Activated T-cell treated with anti-CD3 and anti-CD28 coated beads, Interleukin-2, amount 50 U/mL, for 72 hours (primary cell): ENCODE results near the gene XYLT2. TPM values are rescaled to one million over a fixed set of nuclear protein-coding genes. Genes with fewer than 3 reads are reported as not detected.
A peak's percentile ranks its signal among the peaks of the same experiment; 100 is the strongest.
"Not testable (repeated sequence)": the region's sequence is repeated elsewhere in the genome, so short reads cannot be mapped to it uniquely, and the experiment has no call there.

Experiments used
- ATAC-seq, 2 donors: fragments of 150-1000 bp; cut with Tn5 transposase; replicated peaks in 1 of 2; 2 replicates each; pipeline ENCODE4 v1.10.0; 2021; ENCODE audit warnings: moderate library complexity in 2 of 2, mild to moderate bottlenecking in 1 of 2
- DNase-seq, 2 donors: peaks; one replicate each; pipeline ENCODE4 v3.0.0; 2021 to 2022; ENCODE audit warnings: mixed read lengths in 1 of 2
- H3K27ac Mint-ChIP-seq: one replicate; pipeline ENCODE4 v1.8.0; 2022; ENCODE audit warnings: mild to moderate bottlenecking, moderate library complexity, mixed read lengths
- H3K27me3 Mint-ChIP-seq: one replicate; pipeline ENCODE4 v1.8.0; 2022; ENCODE audit warnings: low read depth, mixed read lengths
- H3K36me3 Mint-ChIP-seq, 2 donors: one replicate each; pipeline ENCODE4 v1.8.0; 2022; ENCODE audit warnings: mixed read lengths in 2 of 2, mild to moderate bottlenecking in 1 of 2; ENCODE audit not compliant: insufficient read depth in 2 of 2
- H3K4me1 Mint-ChIP-seq: one replicate; pipeline ENCODE4 v1.8.0; 2022; ENCODE audit warnings: low read depth, mixed read lengths
- H3K4me3 Mint-ChIP-seq, 2 donors: one replicate each; pipeline ENCODE4 v1.8.0; 2022; ENCODE audit warnings: mild to moderate bottlenecking in 2 of 2, mixed read lengths in 2 of 2, moderate library complexity in 2 of 2
- H3K9me3 Mint-ChIP-seq, 2 donors: one replicate each; pipeline ENCODE4 v1.8.0; 2022; ENCODE audit warnings: mixed read lengths in 2 of 2
- total RNA-seq, 2 donors: library from RNA; stranded (reverse); gene quantifications; one replicate each; pipeline ENCODE4 v1.2.3, GENCODE V29; 2022

XYLT2 gene
- total RNA-seq, 2 donors from 2014 or later, result 24.2 to 43.8 TPM

- Mint-ChIP-seq H3K27ac (no peak overlapping the region), H3K9me3 (no peaks in the 10 kb centered on the region), H3K4me1 (peaks cover 37% of the 10 kb centered on the region), H3K4me3 (no peak overlapping the region), H3K27me3 (peaks cover 3% of the 10 kb centered on the region), H3K36me3 (no peaks in the 10 kb centered on the region)
- no peak for DNase-seq
- no peak for ATAC-seq
Observed at GRCh38 chr17:50328363-50329325, 17.3 kb upstream of the XYLT2 start.

GRCh38 chr17:50329716-50330115 is 16.2 kb upstream of the XYLT2 start:
- no peak overlapping the region for H3K4me3 Mint-ChIP-seq
- no peak for ATAC-seq
- H3K4me1 Mint-ChIP-seq, result peaks cover 43% of the 10 kb centered on the region
- no peaks in the 10 kb centered on the region for H3K36me3 Mint-ChIP-seq
- H3K9me3 Mint-ChIP-seq, result no peaks in the 10 kb centered on the region
- DNase-seq, result no peak
- H3K27me3 Mint-ChIP-seq, result peaks cover 7% of the 10 kb centered on the region
- peak overlapping the region; percentile 30 for H3K27ac Mint-ChIP-seq

GRCh38 chr17:50330151-50330775 is 15.7 kb upstream of the XYLT2 start:
- ATAC-seq (no peak), DNase-seq (no peak)
- Mint-ChIP-seq H3K36me3 (no peaks in the 10 kb centered on the region), H3K27ac (peak overlapping the region; percentile 1), H3K4me3 (no peak overlapping the region), H3K4me1 (peaks cover 43% of the 10 kb centered on the region), H3K9me3 (no peaks in the 10 kb centered on the region), H3K27me3 (peaks cover 7% of the 10 kb centered on the region)

- Mint-ChIP-seq H3K4me1 (peaks cover 43% of the 10 kb centered on the region), H3K27ac (peak overlapping the region; percentile 73), H3K9me3 (no peaks in the 10 kb centered on the region), H3K27me3 (peaks cover 7% of the 10 kb centered on the region), H3K36me3 (no peaks in the 10 kb centered on the region), H3K4me3 (peak overlapping the region in 1 of 2 donors; percentile 42)
- ATAC-seq, result peak; percentile 88
- DNase-seq, result peak; percentile 57 to 70
Observed at GRCh38 chr17:50331085-50331791, 14.7 kb upstream of the XYLT2 start.

- H3K36me3 Mint-ChIP-seq, result no peaks in the 10 kb centered on the region
- H3K9me3 Mint-ChIP-seq, result no peaks in the 10 kb centered on the region
- peak overlapping the region; percentile 42 to 50 for H3K4me3 Mint-ChIP-seq
- peak overlapping the region; percentile 59 for H3K27ac Mint-ChIP-seq
- peaks cover 7% of the 10 kb centered on the region for H3K27me3 Mint-ChIP-seq
- ATAC-seq, result no peak
- DNase-seq, result no peak
- peaks cover 36% of the 10 kb centered on the region for H3K4me1 Mint-ChIP-seq
Observed at GRCh38 chr17:50332196-50332595, 13.7 kb upstream of the XYLT2 start.

- not testable (repeated sequence) for DNase-seq, H3K9me3 Mint-ChIP-seq, ATAC-seq, H3K36me3 Mint-ChIP-seq, H3K27me3 Mint-ChIP-seq
- Mint-ChIP-seq H3K4me3 (peak overlapping the region; percentile 3 to 27), H3K4me1 (peaks cover 43% of the 10 kb centered on the region), H3K27ac (peak overlapping the region; percentile 84)
Observed at GRCh38 chr17:50333291-50334057, 12.5 kb upstream of the XYLT2 start.

- Mint-ChIP-seq H3K9me3 (peaks cover 5 to 8% of the 10 kb centered on the region in 2 donors), H3K36me3 (peaks cover 6 to 8% of the 10 kb centered on the region in 2 donors), H3K27ac (no peak overlapping the region), H3K4me1 (peaks cover 20% of the 10 kb centered on the region), H3K4me3 (no peak overlapping the region), H3K27me3 (peaks cover 7% of the 10 kb centered on the region)
- ATAC-seq, result peak; percentile 71 to 94
- DNase-seq, result no peak
Observed at GRCh38 chr17:50337956-50338355, 8.0 kb upstream of the XYLT2 start.

- peaks cover 15% of the 10 kb centered on the region for H3K4me1 Mint-ChIP-seq
- no peak overlapping the region for H3K27ac Mint-ChIP-seq
- ATAC-seq, result no peak
Observed at GRCh38 chr17:50338645-50339044, 7.3 kb upstream of the XYLT2 start.

GRCh38 chr17:50339381-50339780 is 6.5 kb upstream of the XYLT2 start:
- peaks cover 5 to 8% of the 10 kb centered on the region in 2 donors for H3K9me3 Mint-ChIP-seq

More at GRCh38 chr17:50338645-50339044, 7.3 kb upstream of the XYLT2 start:
- Mint-ChIP-seq H3K9me3 (peaks cover 5 to 8% of the 10 kb centered on the region in 2 donors), H3K27me3 (peaks cover 5% of the 10 kb centered on the region), H3K4me3 (no peak overlapping the region), H3K36me3 (peaks cover 6 to 8% of the 10 kb centered on the region in 2 donors)
- DNase-seq, result no peak

GRCh38 chr17:50344731-50345365 is 1.1 kb upstream of the XYLT2 start:
- Mint-ChIP-seq H3K4me1 (peaks cover 37% of the 10 kb centered on the region), H3K9me3 (no peaks in the 10 kb centered on the region), H3K27me3 (no peaks in the 10 kb centered on the region), H3K27ac (no peak overlapping the region), H3K36me3 (peaks cover 0 to 1% of the 10 kb centered on the region in 2 donors), H3K4me3 (peak overlapping the region; percentile 83 to 84)
- ATAC-seq (no peak), DNase-seq (no peak)

More at GRCh38 chr17:50339381-50339780, 6.5 kb upstream of the XYLT2 start:
- H3K27ac Mint-ChIP-seq, result no peak overlapping the region
- peaks cover 9% of the 10 kb centered on the region for H3K4me1 Mint-ChIP-seq
- no peak for DNase-seq
- no peak overlapping the region for H3K4me3 Mint-ChIP-seq
- H3K36me3 Mint-ChIP-seq, result peaks cover 6 to 8% of the 10 kb centered on the region in 2 donors
- no peak for ATAC-seq
- no peaks in the 10 kb centered on the region for H3K27me3 Mint-ChIP-seq

- Mint-ChIP-seq H3K27ac (peak overlapping the region; percentile 96), H3K9me3 (no peaks in the 10 kb centered on the region), H3K27me3 (no peaks in the 10 kb centered on the region), H3K4me1 (peaks cover 46% of the 10 kb centered on the region), H3K4me3 (peak overlapping the region; percentile 88 to 97), H3K36me3 (peaks cover 0 to 1% of the 10 kb centered on the region in 2 donors)
- DNase-seq (peak; percentile 65 to 73), ATAC-seq (peak; percentile 75 to 76)
Observed at GRCh38 chr17:50346313-50347116, 589 bp downstream of the XYLT2 start.
